HG02938 (cell line): ENCODE measurements around the gene TTC1.
A peak's percentile ranks its signal among the peaks of the same experiment; 100 is the strongest.
"Not testable (repeated sequence)": the region's sequence is repeated elsewhere in the genome, so short reads cannot be mapped to it uniquely, and the experiment has no call there.

ENCODE experiments used
- ATAC-seq: cut with Tn5 transposase; IDR thresholded peaks from one replicate; pipeline ENCODE4 v1.9.1; 2021; ENCODE audit warnings: mild to moderate bottlenecking, moderate library complexity; ENCODE audit not compliant: unreplicated experiment

Gene TTC1

GRCh38 chr5:160008877-160009590, at the start of gene TTC1:
TTC1 (plus strand) TSS chr5:160009139; CDS start chr5:160010529, 1,390 bp downstream.
- peak; percentile 97 for ATAC-seq

GRCh38 chr5:159961176-159962160, 47.5 kb upstream of the TTC1 start:
- ATAC-seq = no peak

GRCh38 chr5:159962214-159962613, 46.7 kb upstream of the TTC1 start:
- no peak for ATAC-seq

- no peak for ATAC-seq
These were observed 45.0 kb upstream of the TTC1 start for GRCh38 chr5:159963935-159964334.

GRCh38 chr5:159965031-159965837, 43.7 kb upstream of the TTC1 start:
- no peak for ATAC-seq

GRCh38 chr5:159965838-159966128, 43.2 kb upstream of the TTC1 start:
- not testable (repeated sequence) for ATAC-seq

GRCh38 chr5:159969966-159970365, 39.0 kb upstream of the TTC1 start:
- ATAC-seq = no peak

GRCh38 chr5:159971038-159971437, 37.9 kb upstream of the TTC1 start:
- no peak for ATAC-seq

- ATAC-seq = no peak
These were observed 37.4 kb upstream of the TTC1 start for GRCh38 chr5:159971514-159971913.

- ATAC-seq = no peak
These were observed 36.9 kb upstream of the TTC1 start for GRCh38 chr5:159971931-159972461.

- no peak for ATAC-seq
These were observed 36.2 kb upstream of the TTC1 start for GRCh38 chr5:159972538-159973362.

- ATAC-seq = no peak
These were observed 33.4 kb upstream of the TTC1 start for GRCh38 chr5:159975462-159976019.

- ATAC-seq = no peak
These were observed 32.0 kb upstream of the TTC1 start for GRCh38 chr5:159976921-159977320.

GRCh38 chr5:159978358-159978757, 30.6 kb upstream of the TTC1 start:
- ATAC-seq = no peak

- ATAC-seq = no peak
These were observed 26.3 kb upstream of the TTC1 start for GRCh38 chr5:159982421-159983173.

GRCh38 chr5:159987031-159987674, 21.8 kb upstream of the TTC1 start:
- peak; percentile 83 for ATAC-seq

GRCh38 chr5:159990506-159990905, 18.4 kb upstream of the TTC1 start:
- no peak for ATAC-seq

GRCh38 chr5:159992566-159992965, 16.4 kb upstream of the TTC1 start:
- no peak for ATAC-seq

GRCh38 chr5:159993194-159993593, 15.7 kb upstream of the TTC1 start:
- no peak for ATAC-seq
